GM19452 (cell line): ENCODE data around the gene KCNG2.

ENCODE experiments used
- ATAC-seq: cut with Tn5 transposase; IDR thresholded peaks from one replicate; pipeline ENCODE4 v1.9.1; 2021; ENCODE audit not compliant: unreplicated experiment

Gene KCNG2

DNA sequence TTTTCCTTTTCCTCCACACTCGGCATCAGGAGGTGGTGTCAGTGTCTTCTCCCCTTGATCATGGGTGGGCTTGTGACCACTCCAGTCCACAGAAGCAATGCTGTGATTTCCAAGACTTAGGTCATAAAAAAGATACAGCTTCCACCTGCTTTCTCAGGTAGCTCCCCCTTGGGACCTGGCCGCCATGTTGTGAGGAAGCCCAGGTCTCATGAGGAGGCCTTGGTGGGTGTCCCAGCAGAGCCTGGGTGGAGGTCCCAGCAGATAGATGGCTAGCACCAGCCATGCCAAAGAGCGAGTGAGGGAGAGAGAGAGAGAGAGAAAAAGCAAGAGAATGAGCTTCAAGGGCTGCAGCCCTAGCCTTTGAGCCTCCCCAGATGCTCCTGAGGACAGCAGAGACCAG lies 137.8 kb downstream of the KCNG2 start:
- ATAC-seq, result no peak

- no peak for ATAC-seq
Observed at GRCh38 chr18:79935925-79936324, 138.2 kb downstream of the KCNG2 start.

DNA sequence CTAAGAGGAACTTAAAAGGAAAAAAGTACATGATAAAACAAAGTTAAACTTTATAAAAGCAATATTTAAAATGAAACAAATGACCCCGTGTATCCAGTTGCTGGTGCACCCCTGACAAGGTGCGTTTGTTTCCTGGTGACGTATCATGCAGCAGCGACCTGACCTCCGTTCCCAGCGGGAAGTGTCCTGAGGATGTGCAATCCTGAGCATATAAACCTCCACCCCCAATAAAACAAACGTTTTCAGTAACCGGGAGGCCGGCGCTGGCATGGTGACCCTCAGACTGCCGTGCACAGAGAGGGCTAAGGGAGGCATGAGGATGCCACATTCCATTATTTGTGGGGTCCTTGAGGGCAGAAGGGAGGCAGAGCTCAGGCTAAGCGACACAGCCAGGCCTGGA lies 138.9 kb downstream of the KCNG2 start:
- no peak for ATAC-seq

GRCh38 chr18:79937103-79937860 lies 139.5 kb downstream of the KCNG2 start:
- no peak for ATAC-seq

- no peak for ATAC-seq
Observed at GRCh38 chr18:79938196-79938595, 140.5 kb downstream of the KCNG2 start.

- ATAC-seq, result no peak
Observed at GRCh38 chr18:79939096-79939495, 141.4 kb downstream of the KCNG2 start.

DNA sequence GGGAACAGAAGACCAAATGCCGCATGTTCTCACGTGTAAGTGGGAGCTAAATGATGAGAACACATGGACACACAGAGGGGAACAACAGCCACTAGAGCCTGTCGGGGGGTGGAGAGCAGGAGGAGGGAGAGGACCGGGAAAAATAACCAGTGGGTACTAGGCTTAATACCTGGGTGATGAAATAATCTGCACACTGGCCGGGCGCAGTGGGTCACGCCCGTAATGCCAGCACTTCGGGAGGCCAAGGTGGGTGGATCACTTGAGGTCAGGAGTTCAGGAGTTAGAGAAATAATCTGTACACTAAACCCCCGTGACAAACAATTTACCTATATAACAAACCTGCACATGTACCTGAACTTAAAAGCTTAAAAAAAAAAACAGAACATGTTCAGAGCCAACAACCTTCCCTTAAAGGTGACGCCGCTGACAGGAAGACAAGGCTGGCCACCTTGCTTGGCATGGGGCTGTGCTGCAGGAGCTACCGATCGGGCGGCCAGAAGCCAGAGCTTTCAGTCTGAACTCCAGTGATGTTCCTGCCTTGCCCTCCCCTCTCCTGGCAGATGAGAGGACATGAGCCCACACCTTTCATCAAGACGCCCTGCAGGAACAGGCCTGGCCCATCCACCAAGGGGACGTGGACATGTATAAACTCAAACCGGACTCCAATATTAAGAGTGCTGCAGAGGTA lies 142.5 kb downstream of the KCNG2 start:
- no peak for ATAC-seq

DNA sequence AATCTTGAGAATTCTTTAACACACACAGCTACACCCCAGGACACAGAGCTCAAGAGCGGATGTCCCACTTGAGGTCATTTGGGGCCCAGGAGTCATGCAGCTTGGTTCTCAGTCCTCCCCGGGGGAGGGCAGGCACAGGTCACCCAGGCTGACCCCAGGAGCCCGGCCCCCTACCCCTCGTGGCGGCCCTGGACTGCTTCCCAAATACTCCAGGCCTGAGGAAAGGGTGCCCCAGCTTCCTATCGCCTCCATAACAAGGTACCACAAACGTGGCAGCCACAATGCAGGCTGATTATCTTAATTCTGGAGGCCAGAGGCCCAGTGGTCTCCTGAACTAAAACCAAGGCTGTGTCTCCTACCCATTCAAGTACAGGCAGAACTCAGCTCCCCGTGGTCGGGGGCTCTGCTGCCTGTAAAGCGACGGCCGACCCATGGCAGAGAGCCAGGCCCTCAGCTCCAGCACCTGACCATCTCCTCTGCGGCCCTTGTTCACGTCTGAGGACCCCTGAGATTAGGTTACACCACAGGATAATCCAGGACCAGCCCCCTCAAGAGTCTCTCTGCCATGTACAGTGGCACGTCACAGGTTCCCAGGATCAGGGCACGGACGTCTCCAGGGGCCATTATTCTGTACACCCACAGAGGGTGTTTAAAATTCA lies 143.2 kb downstream of the KCNG2 start:
- no peak for ATAC-seq

GRCh38 chr18:79941473-79942119 lies 143.9 kb downstream of the KCNG2 start:
- no peak for ATAC-seq

DNA sequence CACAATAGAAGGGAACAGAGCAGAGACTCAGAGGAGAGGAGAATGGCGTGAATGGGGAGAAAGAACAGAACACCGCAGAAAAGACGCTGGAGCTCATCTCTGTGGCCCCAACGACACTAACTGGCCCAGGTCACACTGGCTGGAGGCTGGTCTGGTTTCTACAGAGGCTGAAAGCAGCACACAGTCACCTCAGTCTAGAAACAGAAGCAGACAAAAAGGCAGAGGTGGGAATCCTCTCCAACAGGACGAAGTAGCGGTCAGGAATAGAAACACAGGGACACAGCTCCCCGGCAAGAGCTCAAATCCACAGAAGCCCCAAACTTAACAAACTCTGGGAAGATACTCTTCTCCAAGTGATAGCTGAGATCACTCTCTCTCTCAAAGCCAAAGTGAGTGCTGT lies 144.5 kb downstream of the KCNG2 start:
- ATAC-seq, result no peak

GRCh38 chr18:79942786-79943607 lies 145.3 kb downstream of the KCNG2 start:
- no peak for ATAC-seq

GRCh38 chr18:79943608-79944125 lies 145.9 kb downstream of the KCNG2 start:
- ATAC-seq, result no peak

- no peak for ATAC-seq
Observed at GRCh38 chr18:79944126-79944731, 146.5 kb downstream of the KCNG2 start.

DNA sequence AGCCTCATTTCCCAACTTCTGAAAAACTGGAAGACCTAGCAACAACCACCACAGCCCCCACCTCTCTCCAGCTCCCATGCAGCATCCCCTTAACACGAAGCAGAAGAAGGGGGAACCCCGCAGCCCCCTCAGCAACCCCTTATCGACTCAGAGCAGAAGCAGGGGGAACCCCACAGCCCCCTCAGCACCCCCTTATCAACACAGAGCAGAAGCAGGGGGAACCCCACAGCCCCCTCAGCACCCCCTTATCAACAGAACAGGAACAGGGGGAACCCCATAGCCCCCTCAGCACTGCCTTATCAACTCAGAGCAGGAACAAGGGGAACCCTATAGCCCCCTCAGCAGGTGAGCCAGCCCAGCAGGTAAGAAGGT lies 147.0 kb downstream of the KCNG2 start:
- ATAC-seq, result no peak

DNA sequence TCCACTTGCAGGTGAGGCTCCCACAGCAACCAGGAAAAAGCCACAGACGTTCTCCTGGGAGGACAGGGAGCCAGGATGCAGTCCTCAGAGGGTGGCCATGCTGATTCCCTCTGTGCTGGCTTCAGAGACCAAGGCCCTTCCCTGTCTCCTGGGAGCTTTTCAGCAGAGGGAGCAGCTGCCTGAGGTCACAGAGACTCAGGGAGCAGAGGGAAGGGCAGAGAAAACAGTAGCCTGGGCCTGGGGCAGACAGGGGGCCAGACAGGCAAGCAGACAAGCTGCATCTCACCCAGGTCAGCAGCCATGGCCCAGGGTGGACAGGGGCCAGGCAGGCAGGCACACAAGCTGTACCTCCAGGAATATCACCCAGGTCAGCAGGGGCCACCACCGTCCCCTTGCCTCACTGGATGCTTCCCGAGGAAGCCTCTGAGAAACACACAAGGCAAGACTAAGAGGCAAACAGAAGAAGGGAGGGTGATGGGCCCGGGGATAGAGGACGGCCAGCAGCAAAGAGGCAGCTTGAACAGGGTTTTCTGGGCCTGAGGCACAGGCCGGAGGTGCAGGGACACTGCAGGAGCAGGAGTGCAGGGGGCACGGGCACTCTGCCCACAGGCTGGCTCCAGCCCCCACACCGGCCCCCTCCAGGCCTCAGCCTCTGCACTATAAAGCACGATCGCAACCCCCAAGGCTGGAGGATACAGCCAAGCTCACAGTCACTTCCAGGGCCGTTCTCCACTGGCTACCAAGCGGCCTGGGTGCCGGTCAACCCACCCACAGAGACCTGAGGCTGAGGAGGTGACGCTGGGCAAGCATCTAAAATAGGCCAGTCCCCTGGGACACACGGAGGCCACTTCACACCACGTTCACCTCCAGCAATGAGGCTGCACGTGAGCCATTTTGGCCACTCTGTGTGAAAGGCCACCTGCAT lies 147.6 kb downstream of the KCNG2 start:
- ATAC-seq, result no peak

DNA sequence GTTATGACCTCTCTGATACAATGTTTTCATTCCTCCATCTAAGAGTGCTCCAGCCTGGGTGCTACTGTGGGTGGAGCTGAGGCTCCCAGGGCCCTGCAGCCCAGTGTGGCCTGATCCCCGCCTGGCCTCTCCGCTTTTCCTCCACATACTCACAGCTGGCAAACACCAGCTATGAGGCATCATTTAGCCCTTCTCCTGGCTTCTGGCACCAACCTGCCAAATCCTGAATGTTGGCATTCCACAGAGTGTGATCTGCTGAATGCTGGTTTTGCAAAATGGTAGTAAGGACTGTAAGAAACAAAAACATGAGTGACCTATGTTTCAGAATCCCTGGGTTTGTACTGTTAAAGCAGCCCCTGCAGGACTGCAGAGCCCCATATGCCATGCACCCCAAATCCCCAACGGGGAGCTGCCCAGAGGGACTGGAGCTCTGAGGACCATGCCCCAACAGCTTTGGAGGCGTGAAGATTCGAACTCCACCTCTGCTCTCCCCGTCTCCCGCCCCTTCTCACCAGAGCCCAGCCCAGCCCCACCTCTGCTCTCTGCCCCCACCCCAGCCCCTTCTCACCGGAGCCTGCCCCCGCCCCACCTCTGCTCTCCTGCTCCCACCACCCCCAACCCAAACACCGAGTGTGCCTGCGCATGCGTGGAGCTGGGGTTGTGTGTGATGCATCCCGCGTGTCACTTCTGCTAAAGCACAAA lies 149.5 kb downstream of the KCNG2 start:
- ATAC-seq, result no peak

DNA sequence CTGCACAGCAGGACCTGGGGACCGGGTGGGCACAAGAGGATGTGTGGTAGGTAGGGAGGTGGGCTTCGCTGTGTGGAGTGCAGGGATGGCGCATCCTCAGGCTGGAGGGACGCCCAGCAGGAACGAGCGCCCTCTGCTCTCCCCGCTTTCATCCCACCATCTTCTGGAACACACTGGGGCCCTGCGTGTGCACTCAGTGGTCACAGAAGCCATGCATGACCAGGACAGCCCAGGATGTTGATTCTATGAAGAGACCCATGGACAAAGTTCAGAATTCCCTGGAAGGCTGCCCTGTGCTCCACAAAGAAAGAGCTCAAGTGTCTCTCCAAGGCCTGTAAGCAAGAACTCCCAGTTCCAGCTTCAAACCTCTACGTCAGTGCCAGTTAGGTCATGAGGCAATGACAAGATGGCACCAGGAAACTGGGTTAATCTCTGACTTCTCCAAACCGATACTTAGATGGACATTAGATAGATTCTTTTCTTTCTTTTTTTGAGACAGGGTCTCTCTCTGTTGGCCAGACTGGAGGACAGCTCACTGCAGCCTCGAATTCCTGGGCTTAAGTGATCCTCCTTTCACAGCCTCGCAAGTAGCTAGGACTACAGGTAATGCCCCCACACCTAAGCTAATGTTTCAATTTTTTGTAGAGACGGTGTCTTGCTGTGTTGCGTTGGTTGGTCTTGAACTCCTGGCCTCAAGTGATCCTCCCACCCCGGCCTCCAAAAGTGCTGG lies 150.3 kb downstream of the KCNG2 start:
- no peak for ATAC-seq
